Natural killer cell (primary cell): ENCODE data around the gene C9orf85. TPM values are rescaled to one million over a fixed set of nuclear protein-coding genes. Genes with fewer than 3 reads are reported as not detected.
"Not testable (repeated sequence)": the region's sequence is repeated elsewhere in the genome, so short reads cannot be mapped to it uniquely, and the experiment has no call there.

Experiments
- ATAC-seq, 3 donors: fragments of 150-1000 bp in 2 of 3; fragments of 200-7000 bp in 1 of 3; cut with Tn5 transposase; 1 replicate in 1 of 3; 2 replicates in 2 of 3; pipeline ENCODE4 v1.10.0; 2021; ENCODE audit warnings: mild to moderate bottlenecking in 2 of 3, moderate library complexity in 2 of 3
- DNase-seq, 2 donors: peaks; one replicate each; pipeline versions ENCODE4 v3.0.0 to v3.0.0-alpha.2; 2013 to 2021; ENCODE audit warnings: mixed read lengths in 1 of 2
- H3K27ac ChIP-seq: one replicate; pipeline ENCODE4 v1.5.1; 2013; ENCODE audit warnings: mild to moderate bottlenecking, low read length
- H3K27me3 ChIP-seq: one replicate; pipeline ENCODE4 v1.6.1; 2013; ENCODE audit warnings: low read length; ENCODE audit not compliant: control insufficient read depth, insufficient read depth
- H3K36me3 ChIP-seq: one replicate; pipeline ENCODE4 v1.6.1; 2013; ENCODE audit warnings: low read length; ENCODE audit not compliant: control insufficient read depth, insufficient read depth
- H3K4me1 ChIP-seq: one replicate; pipeline ENCODE4 v1.6.1; 2013; ENCODE audit warnings: low read length; ENCODE audit not compliant: control insufficient read depth, insufficient read depth
- H3K4me3 ChIP-seq: one replicate; pipeline ENCODE4 v1.5.1; 2013; ENCODE audit warnings: low read length
- H3K9me3 ChIP-seq: one replicate; pipeline ENCODE4 v1.6.1; 2013; ENCODE audit warnings: low read length; ENCODE audit not compliant: control insufficient read depth, insufficient read depth
- H3K27ac Mint-ChIP-seq, 2 donors: one replicate each; pipeline ENCODE4 v1.8.0; 2022; ENCODE audit warnings: mild to moderate bottlenecking in 2 of 2, mixed read lengths in 2 of 2, moderate library complexity in 1 of 2
- H3K27me3 Mint-ChIP-seq, 2 donors: one replicate each; pipeline ENCODE4 v1.8.0; 2022; ENCODE audit warnings: low read depth in 2 of 2, mixed read lengths in 2 of 2
- H3K36me3 Mint-ChIP-seq: one replicate; pipeline ENCODE4 v1.8.0; 2022; ENCODE audit warnings: mixed read lengths
- H3K4me1 Mint-ChIP-seq, 2 donors: one replicate each; pipeline ENCODE4 v1.8.0; 2022; ENCODE audit warnings: mixed read lengths in 2 of 2
- H3K4me3 Mint-ChIP-seq: one replicate; pipeline ENCODE4 v1.8.0; 2022; ENCODE audit warnings: mild to moderate bottlenecking, moderate library complexity, mixed read lengths
- H3K9me3 Mint-ChIP-seq, 2 donors: one replicate each; pipeline ENCODE4 v1.8.0; 2022; ENCODE audit warnings: mixed read lengths in 2 of 2
- CTCF ChIP-seq: fragments of 200-600 bp; IDR thresholded peaks from one replicate; pipeline ENCODE4 v1.8.0; 2022; ENCODE audit warnings: antibody characterized with exemption
- WGBS: methylation state at CpG from one replicate; pipeline ENCODE4 v1.1.7; 2013; ENCODE audit warnings: missing lambda C conversion rate; ENCODE audit not compliant: insufficient coverage; 5-methylcytosine and 5-hydroxymethylcytosine counted together
- intact Hi-C: fragments of 100-400 bp; cut with micrococcal nuclease; formaldehyde crosslinking; loops from one replicate; pipeline ENCODE4 v1.14.2; 2022
- total RNA-seq, 4 donors: library from RNA; stranded (reverse); fragments of 120-200 nt in 1 of 4; gene quantifications; one replicate each; pipeline versions ENCODE4 v1.2.3 to v1.2.4, GENCODE V29; 2013 to 2022

Gene C9orf85
- total RNA-seq, 3 donors from 2014 or later (not counting 1 experiment from before 2014, with no cell fraction given), result 5.6 to 11.1 (median 9.2) TPM

DNA sequence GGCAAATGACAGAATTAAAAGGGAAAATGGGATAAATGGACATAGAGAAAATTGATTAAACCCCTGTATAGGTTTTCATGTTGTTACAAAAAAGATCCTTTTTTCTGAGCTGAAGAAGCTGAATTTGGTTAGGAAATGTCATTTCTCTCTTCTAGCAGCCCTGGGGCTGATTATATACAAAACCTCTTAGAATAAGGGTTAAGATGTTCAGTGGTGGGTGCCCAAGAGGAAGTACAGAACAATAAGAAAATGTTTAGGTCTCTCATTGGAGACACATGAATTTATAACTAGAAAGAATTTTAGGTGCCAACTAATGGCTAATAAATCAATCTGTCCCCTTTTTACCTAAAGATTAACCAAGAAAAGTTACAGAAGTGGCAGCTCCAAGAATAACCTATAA, 14.7 kb upstream of the C9orf85 start:
- Histone ChIP-seq H3K27me3 (no peaks in the 10 kb centered on the region), H3K9me3 (no peaks in the 10 kb centered on the region), H3K27ac (peak overlapping the region; percentile 80), H3K4me1 (peaks cover 33% of the 10 kb centered on the region), H3K4me3 (no peak overlapping the region), H3K36me3 (no peaks in the 10 kb centered on the region)
- Mint-ChIP-seq H3K27me3 (no peaks in the 10 kb centered on the region), H3K9me3 (no peaks in the 10 kb centered on the region), H3K4me3 (peak overlapping the region; percentile 87), H3K27ac (peak overlapping the region; percentile 87 to 97), H3K36me3 (no peaks in the 10 kb centered on the region), H3K4me1 (peaks cover 77 to 80% of the 10 kb centered on the region in 2 donors)
- ATAC-seq (no peak), DNase-seq (no peak)
- intact Hi-C loops, result loop anchor here (2.0 to 5.0 kb wide), 3 partner anchors 14 to 114 kb away; partner anchors contain the start of genes ABHD17B and C9orf85
- TF ChIP-seq CTCF, result no peak

DNA sequence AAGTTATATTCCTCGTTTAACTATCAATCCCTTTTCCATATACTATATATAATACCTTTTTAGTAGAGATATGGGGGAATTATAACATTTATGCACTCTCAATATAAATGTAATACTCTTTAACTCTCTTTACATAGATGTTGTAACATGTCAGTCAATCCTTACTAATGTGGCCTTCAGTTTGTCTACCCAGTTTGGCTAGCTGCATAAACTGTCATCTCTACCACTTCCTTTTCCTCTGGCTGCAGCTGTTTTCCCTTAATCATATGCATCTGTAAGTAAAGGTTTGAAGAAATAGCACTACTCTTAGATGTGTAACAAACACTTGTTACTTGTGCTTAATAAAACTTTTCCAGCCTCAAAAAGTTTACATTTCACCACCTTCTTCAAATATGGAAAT, 13.9 kb upstream of the C9orf85 start:
- intact Hi-C loops, result loop anchor here (2.0 to 5.0 kb wide), 3 partner anchors 13 to 115 kb away; partner anchors contain the start of genes ABHD17B and C9orf85
- Histone ChIP-seq H3K36me3 (no peaks in the 10 kb centered on the region), H3K27me3 (no peaks in the 10 kb centered on the region), H3K27ac (peak overlapping the region; percentile 80), H3K9me3 (no peaks in the 10 kb centered on the region), H3K4me1 (peaks cover 33% of the 10 kb centered on the region), H3K4me3 (peak overlapping the region; percentile 5)
- H3K27me3 Mint-ChIP-seq, result no peaks in the 10 kb centered on the region
- no peaks in the 10 kb centered on the region for H3K36me3 Mint-ChIP-seq
- WGBS, result no CpG with 5 or more reads among the region's 1 CpG
- no peaks in the 10 kb centered on the region for H3K9me3 Mint-ChIP-seq
- TF ChIP-seq CTCF, result no peak
- ATAC-seq (peak; percentile 76 to 84 (median 81)), DNase-seq (peak in 1 of 2 donors; percentile 63)
- peak overlapping the region; percentile 87 for H3K4me3 Mint-ChIP-seq
- H3K4me1 Mint-ChIP-seq, result peaks cover 82 to 85% of the 10 kb centered on the region in 2 donors
- peak overlapping the region; percentile 87 to 97 for H3K27ac Mint-ChIP-seq

GRCh38 chr9:71898756-71899155, 12.7 kb upstream of the C9orf85 start:
- not testable (repeated sequence) for H3K36me3 Mint-ChIP-seq, H3K27me3 ChIP-seq, ATAC-seq, H3K27me3 Mint-ChIP-seq, H3K4me3 ChIP-seq, H3K36me3 ChIP-seq, DNase-seq, H3K9me3 Mint-ChIP-seq, H3K9me3 ChIP-seq
- 77% methylated on average over 6 of the region's 6 CpGs for WGBS
- Mint-ChIP-seq H3K4me1 (peaks cover 80 to 83% of the 10 kb centered on the region in 2 donors), H3K4me3 (peak overlapping the region; percentile 22), H3K27ac (peak overlapping the region; percentile 87 to 97)
- Histone ChIP-seq H3K4me1 (peaks cover 33% of the 10 kb centered on the region), H3K27ac (peak overlapping the region; percentile 38)
- intact Hi-C loops, result loop anchor here (5.0 kb wide), 1 partner anchor 116 kb away; no protein-coding TSS in a partner anchor

DNA sequence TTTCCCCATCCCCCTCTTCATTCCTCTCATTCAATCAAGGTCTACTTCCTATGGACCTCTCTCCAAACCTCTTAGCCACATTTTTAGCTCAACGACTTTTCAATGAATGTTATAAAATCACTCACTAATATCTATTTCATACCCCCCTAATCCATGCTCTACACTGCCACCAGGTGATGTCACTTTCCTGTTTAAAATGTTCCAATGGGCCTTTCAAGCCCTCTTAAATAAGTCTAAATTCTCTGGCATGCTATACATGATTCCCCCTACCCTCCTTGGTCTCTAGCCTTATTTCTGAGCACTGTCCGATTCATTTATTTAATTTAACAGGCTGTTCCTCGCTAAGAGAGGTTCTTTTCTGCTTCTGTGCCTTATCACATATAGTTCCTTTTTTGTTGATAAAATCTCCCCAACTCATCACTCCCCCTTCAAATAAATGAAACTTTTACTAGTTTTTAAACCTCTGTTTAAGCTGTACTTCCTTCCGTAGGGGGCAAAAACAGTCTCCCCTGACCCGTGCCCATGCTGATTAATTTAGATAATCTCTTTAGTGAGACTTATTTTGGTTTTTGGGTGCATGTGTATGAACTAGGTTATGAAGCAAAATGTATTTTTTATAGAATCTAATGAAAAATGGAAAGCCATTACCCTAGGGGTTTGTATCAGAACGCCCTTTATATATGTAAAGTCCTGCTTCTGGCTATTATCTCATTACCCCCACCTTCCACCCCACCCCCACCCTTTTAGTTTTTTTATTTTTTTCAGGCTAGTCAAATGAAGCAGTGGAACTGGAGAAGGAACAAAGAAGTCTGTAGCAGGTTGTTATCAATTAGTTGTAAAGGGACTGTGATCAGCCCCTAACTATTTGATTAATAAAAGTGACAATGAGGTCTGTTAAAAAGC, 9.5 kb upstream of the C9orf85 start:
- H3K9me3 Mint-ChIP-seq, result no peaks in the 10 kb centered on the region
- H3K4me1 Mint-ChIP-seq, result peaks cover 61 to 73% of the 10 kb centered on the region in 2 donors
- Histone ChIP-seq H3K27me3 (no peaks in the 10 kb centered on the region), H3K36me3 (no peaks in the 10 kb centered on the region), H3K9me3 (no peaks in the 10 kb centered on the region), H3K27ac (no peak overlapping the region), H3K4me3 (no peak overlapping the region), H3K4me1 (peaks cover 23% of the 10 kb centered on the region)
- peak overlapping the region; percentile 10 for H3K4me3 Mint-ChIP-seq
- intact Hi-C loops, result no loop called here
- H3K27ac Mint-ChIP-seq, result peak overlapping the region; percentile 67 to 68
- ATAC-seq (no peak), DNase-seq (peak in 1 of 2 donors; percentile 34)
- no peaks in the 10 kb centered on the region for H3K27me3 Mint-ChIP-seq
- 8% methylated on average over 3 of the region's 6 CpGs for whole genome bisulfite sequencing
- no peaks in the 10 kb centered on the region for H3K36me3 Mint-ChIP-seq
- TF ChIP-seq CTCF, result no peak
